ENCODE measurements around the gene DEFB123.

Gene DEFB123

DNA sequence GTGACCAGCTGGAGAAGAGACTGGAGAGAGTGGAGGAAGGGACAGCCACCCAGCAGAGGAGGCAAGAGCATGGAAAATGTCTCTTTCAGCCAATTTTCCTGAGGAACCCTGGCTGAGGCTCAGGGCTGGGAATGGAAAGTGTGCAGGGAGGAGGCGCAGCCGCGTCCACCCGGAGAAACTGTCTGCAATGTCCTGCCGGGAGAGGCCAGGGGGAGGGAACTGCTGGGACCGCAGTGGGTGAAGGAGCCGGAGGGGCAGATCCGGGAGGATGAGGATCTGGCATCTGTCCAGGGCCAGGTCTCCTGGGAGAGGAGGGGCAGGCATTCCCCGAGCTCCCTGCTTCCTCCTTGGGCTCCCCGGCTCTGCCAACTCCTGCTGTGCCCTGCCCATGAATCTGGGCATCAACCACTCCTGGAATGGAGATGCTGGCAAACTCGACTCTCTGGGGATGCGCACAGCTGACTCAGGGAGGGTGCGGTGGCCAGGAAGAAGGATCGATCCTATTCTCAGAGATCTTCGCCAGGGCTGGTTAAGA is 56.4 kb downstream of the DEFB123 start:
- no peak for DNase-seq (ENCODE audit: low spot score)

DNA sequence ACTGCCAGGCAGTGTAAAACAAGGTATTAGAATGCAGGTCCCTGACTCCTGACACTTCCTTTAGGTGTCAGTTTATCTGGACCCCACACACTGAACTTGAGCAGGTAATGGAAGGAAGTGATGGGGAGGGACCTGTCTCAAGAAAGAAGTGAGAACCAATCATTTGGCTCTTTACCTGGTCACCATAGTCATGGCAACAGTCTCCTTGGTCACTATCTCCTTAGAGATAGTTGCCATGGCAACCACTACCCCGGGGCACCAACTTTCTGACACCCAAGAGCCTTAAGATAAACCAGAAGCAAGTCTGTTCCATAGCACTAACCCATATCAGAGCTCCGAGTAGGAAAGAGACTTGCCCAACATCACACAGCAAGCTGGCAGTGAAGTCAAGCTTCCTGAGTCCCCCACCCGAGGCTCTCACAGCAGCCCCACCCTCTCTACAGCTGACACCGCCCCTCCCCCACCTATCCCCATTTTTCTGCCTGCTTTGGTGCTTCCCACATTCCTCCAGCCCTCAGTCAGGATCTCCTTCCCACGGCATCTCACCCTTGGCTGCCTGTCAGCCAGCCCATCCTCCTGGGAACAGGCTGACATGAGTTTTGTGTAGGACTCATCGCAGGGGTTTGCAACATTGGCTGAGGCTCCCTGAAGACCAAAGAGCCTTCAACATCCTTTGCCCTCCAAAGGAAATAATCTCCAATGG is 57.6 kb downstream of the DEFB123 start:
- in situ Hi-C loops (cut with MboI; ENCODE audit: low pct_unique_long_range_greater_than_20kb, low sequenced_read_pairs, unreplicated experiment): no loop called here
- TF ChIP-seq CTCF (IDR thresholded peaks at IDR 0.05; ENCODE audit: extremely low read depth, insufficient read depth, missing control alignments): no peak
- DNase-seq (ENCODE audit: low spot score): no peak

More for the DNA sequence above, 56.4 kb downstream of the DEFB123 start:
- in situ Hi-C loops (cut with MboI; ENCODE audit: low pct_unique_long_range_greater_than_20kb, low sequenced_read_pairs, unreplicated experiment): no loop called here
- TF ChIP-seq CTCF (IDR thresholded peaks at IDR 0.05; ENCODE audit: extremely low read depth, insufficient read depth, missing control alignments): no peak

Data from GM13977 (cell line).